HEK293T (cell line): Measurements from ENCODE around the gene CDC26.

Source experiments
- BHLHE40 ChIP-seq: fragments of 450-650 bp; IDR thresholded peaks from 2 replicates; pipeline ENCODE4 v1.6.1; 2016; ENCODE audit warnings: mild to moderate bottlenecking, moderate library complexity, borderline replicate concordance
- CTBP1 ChIP-seq: fragments of 450-650 bp; IDR thresholded peaks from 2 replicates; pipeline ENCODE4 v1.6.1; 2016; ENCODE audit warnings: borderline replicate concordance
- NFRKB ChIP-seq: fragments of 450-650 bp; IDR thresholded peaks from 2 replicates; pipeline ENCODE4 v1.6.1; 2016; ENCODE audit warnings: mild to moderate bottlenecking, moderate library complexity
- PKNOX1 ChIP-seq: fragments of 450-650 bp; IDR thresholded peaks from 2 replicates; pipeline ENCODE4 v1.6.1; 2016
- SP1 ChIP-seq: fragments of 450-650 bp; IDR thresholded peaks from 2 replicates; pipeline ENCODE4 v1.6.1; 2017
- SUZ12 ChIP-seq: fragments of 450-650 bp; IDR thresholded peaks from 2 replicates; pipeline ENCODE4 v1.6.1; 2016; ENCODE audit warnings: mild to moderate bottlenecking
- ZNF384 ChIP-seq: fragments of 450-650 bp; IDR thresholded peaks from 2 replicates; pipeline ENCODE4 v1.6.1; 2016

GRCh38 chr9:113247640-113248039 is 27.7 kb downstream of the CDC26 start:
- TF ChIP-seq CTBP1 (no peak), SUZ12 (no peak), NFRKB (no peak), SP1 (no peak), BHLHE40 (no peak), ZNF384 (no peak), PKNOX1 (no peak)
